Lower leg skin (tissue), 3 donors: ENCODE results near the gene EYA2.

Experiments
- CTCF ChIP-seq, 3 donors: fragments of 450-650 bp; IDR thresholded peaks; one replicate each; pipeline ENCODE4 v1.5.1; 2016; ENCODE audit warnings: antibody characterized with exemption in 3 of 3, mild to moderate bottlenecking in 3 of 3, moderate library complexity in 2 of 3
- POLR2A ChIP-seq, 2 donors: fragments of 450-650 bp; IDR thresholded peaks; one replicate each; pipeline ENCODE4 v1.6.1; 2016 to 2017; ENCODE audit warnings: antibody characterized with exemption in 2 of 2, mild to moderate bottlenecking in 1 of 2, moderate library complexity in 1 of 2

GRCh38 chr20:47224300-47224791 lies 329.7 kb downstream of the EYA2 start:
- no peak for TF ChIP-seq CTCF (IDR thresholded peaks at IDR 0.05)
- TF ChIP-seq POLR2A (IDR thresholded peaks at IDR 0.05) = no peak
